HG03139 (cell line): Measurements from ENCODE around the gene TTC23L.
"Not testable (repeated sequence)": the region's sequence is repeated elsewhere in the genome, so short reads cannot be mapped to it uniquely, and the experiment has no call there.

Experiments
- ATAC-seq: cut with Tn5 transposase; IDR thresholded peaks from one replicate; pipeline ENCODE4 v1.9.1; 2021; ENCODE audit not compliant: unreplicated experiment

Gene TTC23L

GRCh38 chr5:34838785-34839714 is at the start of gene TTC23L:
Gene TTC23L (plus strand): TSS chr5:34839164. CDS start chr5:34840672, 1,508 bp downstream.
- peak; percentile 98 for ATAC-seq

GRCh38 chr5:34789639-34790038 is 49.3 kb upstream of the TTC23L start:
- ATAC-seq, result no peak

- ATAC-seq, result no peak
These were observed 48.9 kb upstream of the TTC23L start for GRCh38 chr5:34790069-34790468.

GRCh38 chr5:34791761-34792244 is 47.2 kb upstream of the TTC23L start:
- no peak for ATAC-seq

DNA sequence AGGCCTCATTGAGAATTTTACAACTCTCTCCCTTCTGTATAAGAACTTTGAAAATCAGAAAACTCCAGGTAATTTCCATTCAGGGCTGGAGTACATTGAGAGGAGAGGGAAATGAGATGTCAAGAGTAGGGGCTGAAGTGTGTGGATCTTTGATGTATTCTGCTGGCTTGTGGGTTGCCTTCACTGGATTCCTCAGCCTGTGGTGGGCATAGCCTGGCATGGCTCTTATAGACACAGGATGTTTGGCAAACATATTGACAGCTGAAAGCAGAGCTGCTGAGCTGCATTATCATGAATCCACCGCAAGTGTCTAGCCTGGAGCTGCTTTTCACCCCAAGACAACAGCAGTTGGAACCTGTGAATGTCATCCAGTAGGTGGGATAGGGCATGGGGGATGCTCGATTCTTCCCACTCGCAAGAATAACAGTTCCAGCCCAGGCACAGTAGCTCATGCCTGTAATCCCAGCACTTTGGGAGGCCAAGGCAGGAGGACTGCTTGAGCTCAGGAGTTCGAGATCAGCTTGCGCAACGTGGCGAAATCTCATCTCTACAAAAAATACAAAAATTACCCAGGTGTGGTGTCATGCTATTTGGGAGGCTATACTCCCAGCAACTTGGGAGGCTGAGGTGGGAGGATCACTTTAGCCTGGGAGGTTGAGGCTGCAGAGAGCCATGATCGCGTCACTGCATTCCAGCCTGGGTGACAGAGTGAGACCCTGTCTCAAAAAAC is 36.0 kb upstream of the TTC23L start:
- ATAC-seq, result no peak

DNA sequence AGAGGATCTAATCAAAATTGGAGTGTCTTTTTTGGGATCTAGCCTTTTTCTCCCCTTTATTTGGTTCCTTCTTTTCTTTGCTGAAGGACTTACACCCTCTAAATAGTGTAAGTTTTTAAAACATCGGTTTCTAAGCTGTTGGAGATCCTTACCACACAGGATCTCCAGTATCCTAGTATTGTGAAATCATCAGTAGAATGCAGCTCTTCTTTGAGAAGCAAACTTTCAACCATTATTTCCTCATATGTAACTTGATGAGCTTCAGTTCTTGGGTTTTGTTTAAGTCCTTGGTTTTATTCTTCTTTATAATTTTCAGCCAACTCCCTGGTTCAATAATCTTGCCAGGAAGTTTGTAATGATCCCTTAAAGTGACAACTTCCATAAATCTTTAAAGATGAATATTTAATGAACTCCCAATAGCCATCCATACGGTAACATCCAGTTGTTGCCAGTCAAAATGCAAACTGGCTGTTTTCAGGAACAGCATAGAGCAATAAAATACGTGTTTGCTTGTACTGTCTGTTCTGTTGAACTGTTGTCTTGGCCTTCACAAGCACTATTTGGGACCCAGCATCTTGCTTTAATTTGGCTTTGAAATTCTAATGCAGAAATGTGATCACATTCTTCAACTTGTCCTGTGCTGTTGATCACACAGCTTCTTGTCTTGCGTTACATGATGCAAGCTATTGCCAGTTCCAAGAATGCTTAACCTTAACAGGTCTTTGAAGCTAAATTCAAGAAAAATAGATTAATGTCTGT is 34.8 kb upstream of the TTC23L start:
- no peak for ATAC-seq

DNA sequence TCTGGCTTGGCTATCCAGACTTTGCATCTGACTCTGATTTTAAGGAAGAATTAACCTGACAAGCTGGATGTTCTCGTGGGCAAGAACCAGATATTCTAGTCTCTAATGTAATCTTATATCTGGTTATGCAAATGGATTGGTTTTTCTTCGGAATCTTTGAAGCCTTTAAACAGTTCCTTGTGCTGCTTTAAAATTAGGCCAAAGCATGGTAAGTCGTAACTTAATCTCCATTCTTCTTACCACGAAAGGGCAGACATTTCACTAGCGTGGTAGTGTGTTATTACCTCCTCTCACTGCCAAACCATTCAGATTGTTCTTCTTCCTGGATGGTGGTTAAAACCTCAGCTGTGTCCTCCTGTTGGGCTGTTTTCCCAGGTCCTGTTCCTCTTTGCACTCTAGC is 34.1 kb upstream of the TTC23L start:
- ATAC-seq, result no peak

- no peak for ATAC-seq
These were observed 32.4 kb upstream of the TTC23L start for GRCh38 chr5:34806532-34806931.

DNA sequence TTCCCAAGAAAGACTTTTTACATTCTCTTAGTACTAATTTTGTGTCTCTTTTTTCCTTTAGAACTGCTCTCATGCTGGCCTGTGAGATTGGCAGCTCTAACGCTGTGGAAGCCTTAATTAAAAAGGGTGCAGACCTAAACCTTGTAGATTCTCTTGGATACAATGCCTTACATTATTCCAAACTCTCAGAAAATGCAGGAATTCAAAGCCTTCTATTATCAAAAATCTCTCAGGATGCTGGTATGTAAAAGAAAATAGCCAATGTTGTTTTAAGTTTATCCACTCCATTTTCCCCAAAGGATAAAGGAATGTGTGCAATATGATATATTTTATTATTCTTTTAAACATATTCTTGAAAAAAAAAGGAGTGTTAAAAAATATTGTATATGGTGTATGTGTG is 27.3 kb upstream of the TTC23L start:
- no peak for ATAC-seq

GRCh38 chr5:34813509-34813908 is 25.5 kb upstream of the TTC23L start:
- ATAC-seq, result no peak

DNA sequence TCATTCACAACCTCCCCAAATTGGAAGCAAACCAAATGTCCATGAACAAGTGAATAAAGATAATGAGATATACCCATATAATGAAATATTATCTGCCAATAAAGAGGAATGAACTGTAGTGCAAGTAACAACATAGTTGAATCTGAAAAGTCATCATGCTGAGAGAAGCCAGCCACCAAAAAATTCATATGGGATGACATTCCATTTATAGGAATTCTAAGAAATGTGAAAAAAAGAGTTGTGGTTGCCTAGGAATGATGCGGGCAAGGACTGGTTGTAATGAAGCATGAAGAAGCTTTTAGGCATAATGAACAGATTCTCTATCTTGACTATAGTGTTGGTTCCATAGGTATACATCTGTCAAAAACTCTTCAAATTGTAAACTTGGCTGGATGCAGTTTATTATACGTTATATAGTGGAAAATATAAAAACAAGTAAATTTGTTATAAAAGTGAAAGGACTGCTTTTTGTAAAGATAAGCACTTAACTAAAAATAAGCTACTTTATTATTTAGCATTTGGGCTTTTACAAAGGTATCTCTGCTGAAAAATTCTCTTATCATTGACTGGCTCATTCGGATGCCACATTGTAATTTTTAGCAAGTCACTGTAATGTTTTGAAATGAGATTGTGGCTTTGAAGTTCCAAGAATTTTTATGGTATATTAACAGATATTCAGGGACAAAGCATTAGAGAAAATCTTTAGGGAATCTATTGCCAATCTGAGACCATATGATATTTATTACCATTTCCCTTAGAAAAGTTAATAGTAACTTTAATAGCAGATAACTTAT is 21.2 kb upstream of the TTC23L start:
- no peak for ATAC-seq

- no peak for ATAC-seq
These were observed 20.2 kb upstream of the TTC23L start for GRCh38 chr5:34818717-34819116.

DNA sequence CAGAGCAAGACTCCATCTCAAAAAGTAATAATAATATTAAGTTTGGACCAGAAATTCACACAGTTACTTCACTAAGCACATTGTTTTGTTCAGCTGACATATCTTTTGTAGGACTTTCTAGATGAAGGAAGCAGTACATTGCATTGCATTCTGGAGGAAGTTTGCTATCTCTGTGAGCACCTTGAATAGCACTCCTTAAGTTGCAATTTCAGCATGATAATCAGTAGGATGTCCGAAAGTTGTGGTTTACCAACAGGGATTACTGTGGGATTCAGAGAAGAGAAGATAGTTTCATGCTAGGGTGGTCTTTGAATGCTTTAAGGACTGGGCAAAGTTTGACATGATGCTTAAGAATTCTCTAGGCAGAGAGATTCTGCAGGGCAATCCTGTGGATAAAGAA is 18.4 kb upstream of the TTC23L start:
- no peak for ATAC-seq

DNA sequence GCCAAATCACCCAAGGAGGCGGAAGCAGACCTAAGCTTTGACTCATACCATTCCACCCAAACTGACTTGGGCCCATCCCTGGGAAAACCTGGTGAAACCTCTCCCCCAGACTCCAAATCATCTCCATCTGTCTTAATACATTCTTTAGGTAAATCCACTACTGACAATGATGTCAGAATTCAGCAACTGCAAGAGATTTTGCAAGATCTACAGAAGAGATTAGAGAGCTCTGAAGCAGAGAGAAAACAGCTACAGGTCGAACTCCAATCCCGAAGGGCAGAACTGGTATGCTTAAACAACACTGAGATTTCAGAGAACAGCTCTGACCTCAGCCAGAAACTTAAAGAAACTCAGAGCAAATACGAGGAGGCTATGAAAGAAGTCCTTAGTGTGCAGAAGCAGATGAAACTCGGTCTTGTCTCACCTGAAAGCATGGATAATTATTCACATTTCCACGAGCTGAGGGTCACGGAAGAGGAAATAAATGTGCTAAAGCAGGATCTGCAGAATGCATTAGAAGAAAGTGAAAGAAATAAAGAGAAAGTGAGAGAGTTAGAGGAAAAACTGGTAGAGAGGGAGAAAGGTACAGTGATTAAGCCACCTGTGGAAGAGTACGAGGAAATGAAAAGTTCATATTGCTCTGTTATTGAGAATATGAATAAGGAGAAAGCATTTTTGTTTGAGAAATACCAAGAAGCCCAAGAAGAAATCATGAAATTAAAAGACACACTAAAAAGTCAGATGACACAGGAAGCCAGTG is 15.8 kb upstream of the TTC23L start:
- no peak for ATAC-seq

- no peak for ATAC-seq
These were observed 12.6 kb upstream of the TTC23L start for GRCh38 chr5:34826347-34826746.

GRCh38 chr5:34827588-34828506 is 11.1 kb upstream of the TTC23L start:
- ATAC-seq, result no peak

GRCh38 chr5:34830827-34831226 is 8.1 kb upstream of the TTC23L start:
- ATAC-seq, result not testable (repeated sequence)

GRCh38 chr5:34831303-34831702 is 7.7 kb upstream of the TTC23L start:
- no peak for ATAC-seq

DNA sequence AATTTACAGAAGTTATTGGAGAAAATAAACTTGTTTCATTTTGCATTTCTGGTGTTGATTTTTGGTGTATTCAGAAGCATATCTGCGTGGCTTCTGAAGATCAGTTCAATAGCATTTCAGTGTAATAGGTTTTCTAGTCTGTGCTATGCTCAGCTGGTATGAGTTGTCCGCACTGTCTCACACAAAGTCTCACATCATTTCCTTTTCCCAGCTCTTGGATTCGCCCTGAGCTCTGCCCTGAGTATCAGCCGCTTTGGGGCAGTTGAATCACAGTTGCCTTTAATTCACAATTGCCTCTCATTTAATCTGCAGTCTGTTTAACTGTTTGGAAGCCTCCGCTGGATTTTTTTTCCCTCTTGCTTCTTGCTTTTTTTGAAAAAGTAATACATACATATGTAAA is 6.4 kb upstream of the TTC23L start:
- ATAC-seq, result no peak
